H1 (cell line): ENCODE measurements around the gene SGCD. TPM values are rescaled to one million over a fixed set of nuclear protein-coding genes. Genes with fewer than 3 reads are reported as not detected.

ENCODE experiments used
- FOSL1 ChIP-seq: IDR thresholded peaks from 2 replicates; pipeline ENCODE4 v1.6.1; 2011; ENCODE audit warnings: mild to moderate bottlenecking, low read depth, low read length, moderate library complexity; ENCODE audit not compliant: insufficient read depth
- polyA plus RNA-seq, 7 experiments: library from polyadenylated mRNA; depleted of rRNA in 3 of 7; stranded (reverse) in 5 of 7; unstranded in 2 of 7; fragments of >200 nt in 5 of 7; fragments of 200-250 nt in 2 of 7; gene quantifications; 1 replicate in 5 of 7; 2 replicates in 1 of 7; 4 replicates in 1 of 7; pipeline versions ENCODE4 v1.2.1 to v1.2.3, GENCODE V29; 2011 to 2013; ENCODE audit warnings: missing spikeins in 2 of 7, mixed read lengths in 2 of 7
- total RNA-seq: library from RNA; stranded (reverse); fragmentation: NEBNext Ultra II Directional; extraction: Animal tissue kit (Norgen Biotek cat#: 25700); gene quantifications from 2 replicates; pipeline ENCODE4 v1.2.1, GENCODE V29; 2021

The SGCD gene
- total and polyA plus RNA-seq, 2 of the 8 experiments (the other 6 are each of a cell fraction or from before 2014, with no cell fraction given): 0.04 to 0.08 TPM

DNA sequence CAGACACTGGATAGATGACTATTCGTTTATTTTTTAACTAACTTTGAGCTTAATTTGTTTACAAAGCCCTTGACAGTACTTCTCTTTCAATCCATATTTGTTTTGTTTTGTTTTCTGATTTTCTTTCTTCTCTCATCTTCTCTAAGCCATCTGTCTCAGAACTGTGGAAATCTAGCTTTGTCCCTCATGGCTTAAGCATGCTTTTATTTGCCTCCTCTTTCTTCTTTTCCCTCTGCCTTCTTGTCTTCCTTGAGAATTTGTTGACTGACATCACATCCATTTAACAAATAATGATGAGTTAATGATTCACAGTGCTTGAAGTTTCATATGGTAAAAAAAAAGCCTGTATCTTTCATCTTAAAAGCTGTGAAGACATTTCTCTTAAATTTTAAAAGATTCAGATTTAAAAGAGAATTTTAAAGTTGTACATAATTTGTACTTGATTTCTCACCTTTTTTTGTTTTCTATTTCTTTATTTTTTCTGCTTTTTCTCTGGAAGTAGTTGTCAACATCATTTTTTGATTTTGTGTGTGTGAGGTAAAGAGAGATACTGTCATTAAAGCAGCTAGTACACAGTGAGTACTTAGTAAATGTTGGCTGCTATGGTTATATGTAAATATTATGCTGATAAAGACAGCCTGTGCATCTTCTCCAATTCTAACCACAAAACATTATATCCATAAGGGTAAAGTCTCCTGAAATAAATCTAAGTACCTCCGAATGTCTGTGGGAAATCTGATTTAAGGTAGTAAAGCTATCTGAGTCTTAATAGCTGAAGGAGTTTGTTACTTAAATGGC is 13.9 kb upstream of the SGCD start (continued):
- no peak for TF ChIP-seq FOSL1
